ENCODE data around the gene NR6A1. TPM values are rescaled to one million over a fixed set of nuclear protein-coding genes. Genes with fewer than 3 reads are reported as not detected.
"Not testable (repeated sequence)": the region's sequence is repeated elsewhere in the genome, so short reads cannot be mapped to it uniquely, and the experiment has no call there.

NR6A1 gene
- total RNA-seq, 2 experiments from 2014 or later, result 0.74 to 1.1 TPM

- DNase-seq (no peak), ATAC-seq (no peak)
- peaks cover 5% of the 10 kb centered on the region for H3K27me3 Mint-ChIP-seq
- ChIA-PET CTCF (interaction anchor here (0.6 to 5.3 kb wide), 4 partner anchors 17 to 90 kb away, joined by 3 to 33 read pairs (median 4); no protein-coding TSS in a partner anchor), POLR2A (interaction anchor here (0.7 kb wide), 1 partner anchor 20 kb away, joined by 3 read pairs; no protein-coding TSS in a partner anchor)
- H3K36me3 Mint-ChIP-seq (ENCODE audit: low read depth), result no peaks in the 10 kb centered on the region
- no peaks in the 10 kb centered on the region for H3K9me3 Mint-ChIP-seq
- no peak overlapping the region for H3K4me3 Mint-ChIP-seq
- intact Hi-C loops (cut with micrococcal nuclease), result no loop called here
- no peaks in the 10 kb centered on the region for H3K4me1 Mint-ChIP-seq (ENCODE audit: low read depth)
- TF ChIP-seq CTCF (IDR thresholded peaks at IDR 0.05), result no peak
- H3K27ac Mint-ChIP-seq, result no peak overlapping the region
Observed at GRCh38 chr9:124621371-124622328, 149.5 kb downstream of the NR6A1 start.

- CTCF ChIA-PET, result interaction anchor here (0.7 to 8.2 kb wide), 23 partner anchors 8 to 235 kb away, joined by 3 to 122 read pairs (median 6); partner anchors contain the start of genes NR6A1 and WDR38
- Mint-ChIP-seq H3K27ac (no peak overlapping the region), H3K4me1 (ENCODE audit: low read depth) (no peaks in the 10 kb centered on the region), H3K36me3 (ENCODE audit: low read depth) (no peaks in the 10 kb centered on the region), H3K9me3 (no peaks in the 10 kb centered on the region), H3K27me3 (peaks cover 5% of the 10 kb centered on the region), H3K4me3 (no peak overlapping the region)
- TF ChIP-seq CTCF (IDR thresholded peaks at IDR 0.05), result no peak
- POLR2A ChIA-PET, result no interaction called here
- ATAC-seq (no peak), DNase-seq (no peak)
- intact Hi-C loops (cut with micrococcal nuclease), result no loop called here
Observed at GRCh38 chr9:124618476-124618875, 152.6 kb downstream of the NR6A1 start.

GRCh38 chr9:124617477-124618141 lies 153.5 kb downstream of the NR6A1 start:
- H3K4me3 Mint-ChIP-seq, result no peak overlapping the region
- ATAC-seq (peak; percentile 88), DNase-seq (peak; percentile 86)
- POLR2A ChIA-PET, result interaction anchor here (0.6 kb wide), 1 partner anchor 42 kb away, joined by 3 read pairs; no protein-coding TSS in a partner anchor
- peaks cover 5% of the 10 kb centered on the region for H3K27me3 Mint-ChIP-seq
- peak; percentile 68 for TF ChIP-seq CTCF (IDR thresholded peaks at IDR 0.05)
- no peak overlapping the region for H3K27ac Mint-ChIP-seq
- CTCF ChIA-PET, result interaction anchor here (0.6 to 8.2 kb wide), 67 partner anchors 9 to 236 kb away, joined by 3 to 122 read pairs (median 5); partner anchors contain the start of genes NR6A1 and WDR38
- no peaks in the 10 kb centered on the region for H3K4me1 Mint-ChIP-seq (ENCODE audit: low read depth)
- H3K9me3 Mint-ChIP-seq, result no peaks in the 10 kb centered on the region
- H3K36me3 Mint-ChIP-seq (ENCODE audit: low read depth), result no peaks in the 10 kb centered on the region
- intact Hi-C loops (cut with micrococcal nuclease), result loop anchor here (1.0 kb wide), 1 partner anchor 95 kb away; no protein-coding TSS in a partner anchor

- Mint-ChIP-seq H3K36me3 (ENCODE audit: low read depth) (no peaks in the 10 kb centered on the region), H3K4me1 (ENCODE audit: low read depth) (no peaks in the 10 kb centered on the region), H3K27me3 (peaks cover 5% of the 10 kb centered on the region), H3K27ac (no peak overlapping the region), H3K9me3 (no peaks in the 10 kb centered on the region), H3K4me3 (no peak overlapping the region)
- ChIA-PET CTCF (interaction anchor here (0.6 to 8.2 kb wide), 59 partner anchors 10 to 237 kb away, joined by 3 to 122 read pairs (median 5); partner anchors contain the start of genes NR6A1 and WDR38), POLR2A (interaction anchor here (0.6 kb wide), 1 partner anchor 42 kb away, joined by 3 read pairs; no protein-coding TSS in a partner anchor)
- no peak for TF ChIP-seq CTCF (IDR thresholded peaks at IDR 0.05)
- no peak for DNase-seq
- no peak for ATAC-seq
- intact Hi-C loops (cut with micrococcal nuclease), result loop anchor here (1.0 kb wide), 1 partner anchor 95 kb away; no protein-coding TSS in a partner anchor
Observed at GRCh38 chr9:124616961-124617360, 154.2 kb downstream of the NR6A1 start.

GRCh38 chr9:124615840-124616239 lies 155.3 kb downstream of the NR6A1 start:
- H3K9me3 Mint-ChIP-seq; H3K27ac Mint-ChIP-seq; H3K4me1 Mint-ChIP-seq (ENCODE audit: low read depth); ATAC-seq; H3K4me3 Mint-ChIP-seq; intact Hi-C loops (cut with micrococcal nuclease); DNase-seq; H3K36me3 Mint-ChIP-seq (ENCODE audit: low read depth); POLR2A ChIA-PET; H3K27me3 Mint-ChIP-seq: not testable (repeated sequence)
- CTCF ChIA-PET, result interaction anchor here (1.0 to 8.2 kb wide), 4 partner anchors 11 to 96 kb away, joined by 4 to 122 read pairs (median 6); no protein-coding TSS in a partner anchor
